SK-N-SH (cell line): ENCODE measurements around the gene MADD. TPM values are rescaled to one million over a fixed set of nuclear protein-coding genes. Genes with fewer than 3 reads are reported as not detected.
A peak's percentile ranks its signal among the peaks of the same experiment; 100 is the strongest.

ENCODE experiments used
- CTCF ChIA-PET: fragments of 300-600, 350-600 bp; formaldehyde crosslinking; extraction: SDS; loops from one replicate; lab custom pipeline; 2021; lab: Yijun Ruan, JAX
- POLR2A ChIA-PET: fragments of 350-600 bp; sonication (Branson Sonifier 250); formaldehyde crosslinking; extraction: SDS; loops from one replicate; lab custom pipeline; 2020; ENCODE audit warnings: antibody characterized with exemption, inconsistent platforms; lab: Yijun Ruan, JAX
- DNase-seq: peaks from one replicate; pipeline ENCODE4 v3.0.0; 2012
- H2AFZ ChIP-seq: fragments of 200-600 bp; sonication (generic); 2 replicates; pipeline ENCODE4 v1.8.1; 2016; ENCODE audit warnings: antibody characterized with exemption, mild to moderate bottlenecking, low read depth
- H3F3A ChIP-seq: fragments of 200-600 bp; sonication (generic); replicated peaks from 2 replicates; pipeline ENCODE3; 2016; ENCODE audit warnings: antibody characterized with exemption, mild to moderate bottlenecking; ENCODE audit not compliant: insufficient read depth
- H3K27ac ChIP-seq, 2 experiments: fragments of 200-500 bp in 1 of 2; fragments of 200-600 bp in 1 of 2; sonication (Bioruptor generic) in 1 of 2; sonication (generic), shearing (Covaris generic) in 1 of 2; 2 replicates each; pipeline versions ENCODE4 v1.5.1 to v1.6.1; 2014 to 2016; ENCODE audit warnings: low read depth in 2 of 2, inconsistent platforms in 1 of 2, low read length in 1 of 2, mild to moderate bottlenecking in 1 of 2, mixed read lengths in 1 of 2
- H3K27me3 ChIP-seq: fragments of 200-600 bp; sonication (generic), shearing (Covaris generic); 2 replicates; pipeline ENCODE4 v1.6.1; 2016; ENCODE audit warnings: mixed run types; ENCODE audit not compliant: insufficient read depth
- H3K36me3 ChIP-seq, 2 experiments: fragments of 200-500 bp in 1 of 2; fragments of 200-600 bp in 1 of 2; sonication (Bioruptor generic) in 1 of 2; sonication (generic) in 1 of 2; replicated peaks in 1 of 2; 2 replicates each; pipeline versions ENCODE3 to v1.5.1; 2014 to 2016; ENCODE audit warnings: low read length in 1 of 2, mild to moderate bottlenecking in 1 of 2; ENCODE audit not compliant: insufficient read depth in 2 of 2, control insufficient read depth in 1 of 2
- H3K4me1 ChIP-seq, 2 experiments: fragments of 200-500 bp in 1 of 2; fragments of 200-600 bp in 1 of 2; sonication (Bioruptor generic) in 1 of 2; sonication (generic), shearing (Covaris generic) in 1 of 2; 2 replicates each; pipeline versions ENCODE4 v1.5.1 to v1.6.1; 2014 to 2016; ENCODE audit warnings: low read depth in 1 of 2, low read length in 1 of 2, mixed run types in 1 of 2; ENCODE audit not compliant: insufficient read depth in 2 of 2, control insufficient read depth in 1 of 2
- H3K4me2 ChIP-seq: fragments of 200-600 bp; sonication (generic), shearing (Covaris generic); 2 replicates; pipeline ENCODE4 v1.6.1; 2017; ENCODE audit warnings: mixed run types
- H3K4me3 ChIP-seq, 2 experiments: fragments of 200-500 bp in 1 of 2; fragments of 200-600 bp in 1 of 2; sonication (Bioruptor generic) in 1 of 2; sonication (generic), shearing (Covaris generic) in 1 of 2; 2 replicates each; pipeline versions ENCODE4 v1.5.1 to v1.8.1; 2014 to 2016; ENCODE audit warnings: low read depth in 2 of 2, inconsistent platforms in 1 of 2, low read length in 1 of 2, mild to moderate bottlenecking in 1 of 2, mixed read lengths in 1 of 2, moderate library complexity in 1 of 2
- H3K79me2 ChIP-seq: fragments of 200-600 bp; sonication (generic); 2 replicates; pipeline ENCODE4 v1.8.1; 2017; ENCODE audit warnings: mild to moderate bottlenecking; ENCODE audit not compliant: insufficient read depth
- H3K9ac ChIP-seq: fragments of 200-600 bp; sonication (generic); 2 replicates; pipeline ENCODE4 v1.6.1; 2017; ENCODE audit warnings: mixed run types
- H3K9me2 ChIP-seq: fragments of 200-600 bp; sonication (generic); 2 replicates; pipeline ENCODE4 v1.6.1; 2017; ENCODE audit warnings: mixed run types
- H3K9me3 ChIP-seq: fragments of 200-600 bp; sonication (generic); 2 replicates; pipeline ENCODE4 v1.6.1; 2017; ENCODE audit warnings: mixed run types, mild to moderate bottlenecking, moderate library complexity
- H4K20me1 ChIP-seq: fragments of 200-600 bp; sonication (generic); 2 replicates; pipeline ENCODE4 v1.6.1; 2017; ENCODE audit warnings: mild to moderate bottlenecking, mixed run types; ENCODE audit not compliant: insufficient read depth
- CTCF ChIP-seq: fragments of 200-600 bp; sonication (generic); IDR thresholded peaks from 2 replicates; pipeline ENCODE4 v1.6.1; 2017; ENCODE audit warnings: antibody characterized with exemption, mild to moderate bottlenecking, moderate library complexity
- EP300 ChIP-seq, 2 experiments: IDR thresholded peaks; 2 replicates each; pipeline versions ENCODE4 v1.4.0 to v1.6.1; 2012; ENCODE audit warnings: borderline replicate concordance in 1 of 2, low read depth in 1 of 2, low read length in 1 of 2
- FOXM1 ChIP-seq: IDR thresholded peaks from 2 replicates; pipeline ENCODE4 v1.4.0; 2012; ENCODE audit warnings: low read depth, mild to moderate bottlenecking
- GABPA ChIP-seq: IDR thresholded peaks from 2 replicates; pipeline ENCODE4 v1.4.0; 2012; ENCODE audit warnings: low read depth, mild to moderate bottlenecking
- JUND ChIP-seq: IDR thresholded peaks from 2 replicates; pipeline ENCODE4 v1.4.0; 2012
- MEF2A ChIP-seq: IDR thresholded peaks from 2 replicates; pipeline ENCODE4 v1.4.0; 2012; ENCODE audit warnings: low read depth, borderline replicate concordance
- MXI1 ChIP-seq: IDR thresholded peaks from 2 replicates; pipeline ENCODE4 v1.6.1; 2012; ENCODE audit warnings: mild to moderate bottlenecking, low read depth, low read length, improper control_type of control experiment
- NFIC ChIP-seq: IDR thresholded peaks from 2 replicates; pipeline ENCODE4 v1.4.0; 2012; ENCODE audit warnings: borderline replicate concordance
- POLR2AphosphoS5 ChIP-seq: IDR thresholded peaks from 2 replicates; pipeline ENCODE4 v1.6.1; 2012; ENCODE audit warnings: low read depth, low read length
- RAD21 ChIP-seq: IDR thresholded peaks from 2 replicates; pipeline ENCODE4 v1.6.1; 2012; ENCODE audit warnings: mild to moderate bottlenecking, low read length
- RFX5 ChIP-seq: IDR thresholded peaks from 2 replicates; pipeline ENCODE4 v1.6.1; 2012; ENCODE audit warnings: mild to moderate bottlenecking, improper control_type of control experiment, low read length
- RXRA ChIP-seq: IDR thresholded peaks from 2 replicates; pipeline ENCODE4 v1.4.0; 2012; ENCODE audit warnings: low read depth, mild to moderate bottlenecking, borderline replicate concordance
- SIN3A ChIP-seq: IDR thresholded peaks from 2 replicates; pipeline ENCODE4 v1.6.1; 2012; ENCODE audit warnings: low read depth, mild to moderate bottlenecking, low read length, moderate library complexity, borderline replicate concordance
- TEAD4 ChIP-seq: IDR thresholded peaks from 2 replicates; pipeline ENCODE4 v1.4.0; 2012; ENCODE audit warnings: mild to moderate bottlenecking, borderline replicate concordance; ENCODE audit not compliant: insufficient read depth
- USF1 ChIP-seq: IDR thresholded peaks from 2 replicates; pipeline ENCODE4 v1.4.0; 2012; ENCODE audit warnings: low read depth, borderline replicate concordance
- YY1 ChIP-seq: IDR thresholded peaks from 2 replicates; pipeline ENCODE4 v1.4.0; 2012; ENCODE audit warnings: low read depth, mild to moderate bottlenecking
- WGBS: methylation state at CpG from one replicate; pipeline ENCODE4 v1.1.6; 2017; ENCODE audit warnings: low lambda C conversion rate; 5-methylcytosine and 5-hydroxymethylcytosine counted together
- polyA plus RNA-seq, 3 experiments: library from polyadenylated mRNA; depleted of rRNA; stranded (reverse); fragments of >200 nt; gene quantifications; 2 replicates each; pipeline ENCODE4 v1.2.3, GENCODE V29; 2012
- TF ChIP-seq, protein P1 (sequence below): IDR thresholded peaks from 2 replicates; pipeline ENCODE4; 2012
- TF ChIP-seq, protein P2 (sequence below): fragments of 150-350 bp; IDR thresholded peaks from 2 replicates; pipeline ENCODE4 v1.6.1; 2017; ENCODE audit warnings: antibody characterized with exemption, low read length, low read depth, borderline replicate concordance

MADD gene
- polyA plus RNA-seq, 1 of the 3 experiments (the other 2 are of a cell fraction) = 16.4 TPM

GRCh38 chr11:47244448-47245350 is 25.2 kb upstream of the MADD start:
- Histone ChIP-seq H3K79me2 (peaks cover 18% of the 10 kb centered on the region), H3K4me2 (no peak overlapping the region), H3K27me3 (no peaks in the 10 kb centered on the region), H3K9ac (no peak overlapping the region), H3K27ac (no peak overlapping the region), H4K20me1 (no peaks in the 10 kb centered on the region), H3K9me2 (no peaks in the 10 kb centered on the region), H2AFZ (no peak overlapping the region), H3K9me3 (no peaks in the 10 kb centered on the region), H3F3A (peaks cover 22% of the 10 kb centered on the region), H3K4me3 (no peak overlapping the region), H3K4me1 (peaks cover 8 to 15% of the 10 kb centered on the region in 2 experiments), H3K36me3 (peaks cover 21 to 32% of the 10 kb centered on the region in 2 experiments)
- no peak for TF ChIP-seq MXI1
- TF ChIP-seq RFX5 = no peak
- TF ChIP-seq MEF2A = no peak
- no peak for TF ChIP-seq POLR2AphosphoS5
- TF ChIP-seq FOXM1 = no peak
- TF ChIP-seq GABPA = no peak
- no peak for TF ChIP-seq USF1
- TF ChIP-seq RXRA = no peak
- TF ChIP-seq, protein P1, sequence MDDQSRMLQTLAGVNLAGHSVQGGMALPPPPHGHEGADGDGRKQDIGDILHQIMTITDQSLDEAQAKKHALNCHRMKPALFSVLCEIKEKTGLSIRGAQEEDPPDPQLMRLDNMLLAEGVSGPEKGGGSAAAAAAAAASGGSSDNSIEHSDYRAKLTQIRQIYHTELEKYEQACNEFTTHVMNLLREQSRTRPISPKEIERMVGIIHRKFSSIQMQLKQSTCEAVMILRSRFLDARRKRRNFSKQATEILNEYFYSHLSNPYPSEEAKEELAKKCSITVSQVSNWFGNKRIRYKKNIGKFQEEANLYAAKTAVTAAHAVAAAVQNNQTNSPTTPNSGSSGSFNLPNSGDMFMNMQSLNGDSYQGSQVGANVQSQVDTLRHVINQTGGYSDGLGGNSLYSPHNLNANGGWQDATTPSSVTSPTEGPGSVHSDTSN = no peak
- TF ChIP-seq SIN3A = no peak
- no peak for TF ChIP-seq RAD21
- TF ChIP-seq YY1 = no peak
- TF ChIP-seq JUND = no peak
- ChIA-PET CTCF (interaction anchor here (1.0 kb wide), 2 partner anchors 15 to 110 kb away, joined by 3 to 5 read pairs; no protein-coding TSS in a partner anchor), POLR2A (interaction anchor here (0.9 kb wide), 1 partner anchor 58 kb away, joined by 3 read pairs; no protein-coding TSS in a partner anchor)
- DNase-seq = peak; percentile 4
- 91% methylated on average over 23 of the region's 23 CpGs for WGBS

DNA sequence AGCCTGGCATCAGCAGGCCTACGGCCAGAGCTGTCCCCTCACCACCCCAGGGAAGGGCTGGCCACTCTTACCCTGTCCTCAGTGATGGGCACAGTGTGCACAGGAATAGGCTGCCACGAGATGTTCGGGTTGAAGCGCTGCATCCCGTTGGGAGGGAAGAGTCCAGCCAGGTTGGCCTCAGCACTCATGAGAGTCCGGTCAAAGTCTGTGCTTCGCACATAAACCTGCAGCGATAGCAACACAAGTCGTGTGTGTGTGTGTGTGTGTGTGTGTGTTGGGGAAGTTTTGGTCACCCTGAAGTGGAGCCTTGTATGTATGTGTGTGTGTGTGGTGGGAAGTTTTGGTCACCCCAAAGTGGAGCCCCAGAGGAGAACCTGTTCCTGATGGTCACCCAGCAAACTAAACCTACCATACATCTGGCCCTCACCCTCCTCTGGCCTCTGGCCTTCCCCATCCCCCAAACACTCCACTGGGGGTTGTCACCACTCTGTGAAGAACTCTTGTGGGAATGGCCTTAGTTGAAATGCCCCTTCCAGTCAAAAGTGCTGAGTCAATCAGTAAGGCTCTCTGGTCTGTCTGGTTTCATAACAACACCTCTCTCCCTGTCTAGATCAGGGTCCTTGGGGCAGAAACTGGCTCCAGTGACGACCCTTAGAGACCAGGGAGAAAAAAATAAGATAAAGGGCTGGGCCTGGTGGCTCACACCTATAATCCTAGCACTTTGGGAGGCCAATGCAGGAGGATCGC is 24.1 kb upstream of the MADD start:
- Histone ChIP-seq H3K79me2 (peaks cover 19% of the 10 kb centered on the region), H3K27me3 (no peaks in the 10 kb centered on the region), H3K4me3 (no peak overlapping the region), H4K20me1 (no peaks in the 10 kb centered on the region), H3K9me2 (no peaks in the 10 kb centered on the region), H3K27ac (no peak overlapping the region), H3K9me3 (no peaks in the 10 kb centered on the region), H3K4me2 (no peak overlapping the region), H3K4me1 (peaks cover 8 to 15% of the 10 kb centered on the region in 2 experiments), H3K36me3 (peaks cover 11 to 27% of the 10 kb centered on the region in 2 experiments), H3F3A (peaks cover 20% of the 10 kb centered on the region), H2AFZ (no peak overlapping the region), H3K9ac (no peak overlapping the region)
- TF ChIP-seq RFX5 = no peak
- no peak for TF ChIP-seq GABPA
- no peak for TF ChIP-seq TEAD4
- no peak for TF ChIP-seq MEF2A
- TF ChIP-seq RXRA = no peak
- no peak for TF ChIP-seq NFIC
- TF ChIP-seq, protein P2, sequence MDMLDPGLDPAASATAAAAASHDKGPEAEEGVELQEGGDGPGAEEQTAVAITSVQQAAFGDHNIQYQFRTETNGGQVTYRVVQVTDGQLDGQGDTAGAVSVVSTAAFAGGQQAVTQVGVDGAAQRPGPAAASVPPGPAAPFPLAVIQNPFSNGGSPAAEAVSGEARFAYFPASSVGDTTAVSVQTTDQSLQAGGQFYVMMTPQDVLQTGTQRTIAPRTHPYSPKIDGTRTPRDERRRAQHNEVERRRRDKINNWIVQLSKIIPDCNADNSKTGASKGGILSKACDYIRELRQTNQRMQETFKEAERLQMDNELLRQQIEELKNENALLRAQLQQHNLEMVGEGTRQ = no peak
- TF ChIP-seq JUND = no peak
- TF ChIP-seq EP300 (IDR thresholded peaks at IDR 0.05; ENCODE audit: borderline replicate concordance in 1 of 2, low read depth in 1 of 2, low read length in 1 of 2) = no peak
- TF ChIP-seq CTCF = no peak
- WGBS = 92% methylated on average over 11 of the region's 11 CpGs
- peak; percentile 3 for DNase-seq
- ChIA-PET POLR2A (interaction anchor here (0.9 kb wide), 1 partner anchor 59 kb away, joined by 3 read pairs; no protein-coding TSS in a partner anchor), CTCF (interaction anchor here (1.3 to 4.2 kb wide), 6 partner anchors 10 to 129 kb away, joined by 3 to 38 read pairs (median 20); partner anchors contain the start of gene NR1H3)
